Coronary artery (tissue), 2 donors: ENCODE data around the gene ENPP6.

Experiments used
- DNase-seq: peaks from one replicate; pipeline ENCODE4 v3.0.0-alpha.2; 2017; ENCODE audit warnings: low spot score
- H3K27ac ChIP-seq, 2 donors: fragments of 200-600 bp; sonication (generic); one replicate each; pipeline ENCODE4 v1.5.1; 2016 to 2019
- H3K4me3 ChIP-seq: fragments of 200-600 bp; sonication (generic); 2 replicates; pipeline ENCODE4 v1.5.1; 2016; ENCODE audit warnings: mild to moderate bottlenecking, moderate library complexity
- CTCF ChIP-seq: fragments of 200-600 bp; sonication (generic); IDR thresholded peaks from one replicate; pipeline ENCODE4 v1.5.1; 2019; ENCODE audit warnings: antibody characterized with exemption

ENPP6 gene

DNA sequence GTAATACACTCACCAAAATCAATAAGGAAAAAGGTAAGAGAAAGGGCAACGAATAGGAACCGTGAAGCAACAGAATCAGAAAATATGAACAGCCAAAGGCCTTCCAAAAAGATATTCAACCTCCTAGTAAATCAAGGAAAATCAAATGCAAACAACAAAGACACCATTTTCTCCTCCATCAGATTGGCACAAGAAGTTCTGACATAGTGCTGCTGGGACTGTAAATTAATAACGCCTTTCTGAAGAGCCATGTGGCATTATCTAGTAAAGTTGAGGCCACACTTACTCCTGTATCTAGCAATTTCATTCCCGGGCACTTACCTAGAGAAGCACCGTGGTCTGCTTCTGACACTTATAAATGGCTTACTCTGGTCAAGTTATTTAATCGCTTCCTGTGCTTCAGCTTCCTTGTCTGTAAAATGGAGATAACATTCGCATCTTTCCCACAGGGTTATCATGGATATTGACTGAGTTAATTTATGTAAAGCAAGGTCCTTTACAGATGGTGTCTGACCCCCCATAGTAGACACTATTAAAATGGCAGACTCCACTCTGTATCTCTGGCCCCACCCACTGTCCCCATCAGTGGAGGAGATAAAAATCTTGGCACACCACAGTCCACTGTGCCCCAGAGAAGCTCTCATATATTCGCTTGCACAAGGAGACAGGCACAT lies 20.5 kb upstream of the ENPP6 start:
- no peak for DNase-seq
- no peak overlapping the region for H3K27ac ChIP-seq
- no peak for TF ChIP-seq CTCF
- no peak overlapping the region for H3K4me3 ChIP-seq

DNA sequence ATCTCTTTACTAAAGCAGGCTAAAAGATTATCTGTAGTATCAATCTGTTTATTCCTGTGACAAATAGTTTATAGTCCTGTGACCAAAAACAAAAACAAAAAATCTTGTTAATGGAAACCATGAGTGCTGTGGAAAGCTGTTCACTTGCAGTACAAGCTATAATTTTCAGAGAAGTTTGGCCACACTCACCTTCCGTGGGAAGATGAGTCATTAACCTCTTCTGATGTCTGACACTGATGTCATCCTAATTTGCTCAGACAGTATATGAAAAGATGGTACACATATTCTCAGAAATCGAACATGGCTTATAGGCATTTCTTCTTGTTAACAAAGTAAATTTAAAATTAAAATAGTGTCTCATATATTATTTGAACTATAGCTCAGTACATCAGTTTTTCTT lies 19.9 kb upstream of the ENPP6 start:
- Histone ChIP-seq H3K27ac (no peak overlapping the region), H3K4me3 (no peak overlapping the region)
- no peak for TF ChIP-seq CTCF
- no peak for DNase-seq

GRCh38 chr4:184235526-184235925 lies 17.9 kb upstream of the ENPP6 start:
- DNase-seq = no peak
- Histone ChIP-seq H3K27ac (no peak overlapping the region), H3K4me3 (no peak overlapping the region)
- no peak for TF ChIP-seq CTCF

GRCh38 chr4:184234155-184234554 lies 16.5 kb upstream of the ENPP6 start:
- DNase-seq = no peak

GRCh38 chr4:184232975-184233374 lies 15.3 kb upstream of the ENPP6 start:
- TF ChIP-seq CTCF = no peak

More at GRCh38 chr4:184234155-184234554, 16.5 kb upstream of the ENPP6 start:
- H3K27ac ChIP-seq = no peak overlapping the region
- TF ChIP-seq CTCF = no peak
- no peak overlapping the region for H3K4me3 ChIP-seq

DNA sequence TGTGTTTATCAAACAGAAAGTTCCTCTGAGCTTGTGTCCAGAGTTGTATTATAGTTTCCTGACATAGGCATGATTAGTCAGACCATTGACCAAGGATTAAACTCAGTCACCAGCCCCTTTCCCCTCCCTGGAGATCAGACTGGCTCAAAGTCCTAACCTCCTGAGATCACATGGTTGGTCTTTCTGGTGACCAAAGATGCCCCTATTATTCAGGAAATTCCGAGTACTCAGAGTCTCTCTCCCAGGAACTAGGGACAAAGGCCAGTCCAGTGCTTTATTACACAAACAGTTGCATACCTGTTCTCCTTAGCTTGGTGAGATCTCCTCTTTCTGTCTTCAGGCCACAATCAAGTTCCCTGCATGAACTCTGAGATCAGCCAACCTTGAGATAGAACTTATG lies 14.5 kb upstream of the ENPP6 start:
- no peak for TF ChIP-seq CTCF
- DNase-seq = no peak
- Histone ChIP-seq H3K27ac (no peak overlapping the region), H3K4me3 (no peak overlapping the region)

More at GRCh38 chr4:184232975-184233374, 15.3 kb upstream of the ENPP6 start:
- Histone ChIP-seq H3K27ac (no peak overlapping the region), H3K4me3 (no peak overlapping the region)
- no peak for DNase-seq

DNA sequence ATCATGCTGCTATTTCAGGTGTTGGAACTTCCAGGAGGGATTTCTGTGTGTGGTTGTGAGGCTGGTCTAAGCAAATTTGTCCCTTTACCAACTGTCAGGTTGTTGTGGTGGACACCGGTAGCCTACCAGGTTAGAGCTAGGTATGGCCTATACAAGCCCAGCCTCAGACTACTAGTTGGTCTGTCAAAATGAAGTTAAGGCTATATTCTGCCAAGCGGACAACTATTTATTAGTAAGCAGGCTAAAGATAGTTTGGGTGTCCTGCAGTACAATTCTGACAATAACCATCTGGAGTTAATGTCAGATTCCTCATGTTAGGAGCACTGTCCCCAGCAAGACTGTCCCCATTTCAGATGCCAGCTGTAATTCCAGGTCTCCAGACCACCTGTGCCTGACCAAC lies 13.9 kb upstream of the ENPP6 start:
- no peak overlapping the region for H3K4me3 ChIP-seq
- no peak overlapping the region for H3K27ac ChIP-seq
- TF ChIP-seq CTCF = no peak
- no peak for DNase-seq
